GM23248 (cell line): ENCODE measurements around the gene ABLIM2. TPM values are rescaled to one million over a fixed set of nuclear protein-coding genes. Genes with fewer than 3 reads are reported as not detected.

Source experiments
- DNase-seq: peaks from one replicate; pipeline ENCODE4 v3.0.0-alpha.2; 2015
- H2AFZ ChIP-seq: fragments of 200-600 bp; sonication (generic); 2 replicates; pipeline ENCODE4 v1.6.1; 2016; ENCODE audit warnings: antibody characterized with exemption
- H3F3A ChIP-seq: fragments of 200-600 bp; sonication (generic); 2 replicates; pipeline ENCODE4 v1.6.1; 2016; ENCODE audit warnings: mild to moderate bottlenecking, antibody characterized with exemption, mixed run types; ENCODE audit not compliant: insufficient read depth
- H3K27ac ChIP-seq: fragments of 200-600 bp; sonication (generic); 2 replicates; pipeline ENCODE4 v1.5.1; 2016; ENCODE audit warnings: mild to moderate bottlenecking
- H3K27me3 ChIP-seq: fragments of 200-600 bp; sonication (generic); replicated peaks from 2 replicates; pipeline ENCODE4 v1.6.1; 2016; ENCODE audit warnings: mild to moderate bottlenecking; ENCODE audit not compliant: insufficient read depth
- H3K36me3 ChIP-seq: fragments of 200-600 bp; sonication (generic); 2 replicates; pipeline ENCODE4 v1.6.1; 2016; ENCODE audit warnings: low read depth, mild to moderate bottlenecking
- H3K4me1 ChIP-seq: fragments of 200-600 bp; sonication (generic); 2 replicates; pipeline ENCODE4 v1.6.1; 2016; ENCODE audit warnings: mild to moderate bottlenecking; ENCODE audit not compliant: insufficient read depth
- H3K4me2 ChIP-seq: fragments of 200-600 bp; sonication (generic); one replicate; pipeline ENCODE4 v1.6.1; 2016; ENCODE audit warnings: mild to moderate bottlenecking; ENCODE audit not compliant: unreplicated experiment
- H3K4me3 ChIP-seq: fragments of 200-600 bp; sonication (generic); 2 replicates; pipeline ENCODE4 v1.5.1; 2016; ENCODE audit warnings: mild to moderate bottlenecking
- H3K79me2 ChIP-seq: fragments of 200-600 bp; sonication (generic); 2 replicates; pipeline ENCODE4 v1.6.1; 2016; ENCODE audit warnings: mild to moderate bottlenecking; ENCODE audit not compliant: insufficient read depth
- H3K9ac ChIP-seq: fragments of 200-600 bp; sonication (generic); 2 replicates; pipeline ENCODE4 v1.6.1; 2016; ENCODE audit warnings: mild to moderate bottlenecking
- H3K9me2 ChIP-seq: fragments of 200-600 bp; sonication (generic); 2 replicates; pipeline ENCODE4 v1.6.1; 2016; ENCODE audit warnings: mixed run types, mild to moderate bottlenecking, moderate library complexity; ENCODE audit not compliant: insufficient read depth
- H3K9me3 ChIP-seq: fragments of 200-600 bp; sonication (generic); one replicate; pipeline ENCODE4 v1.6.1; 2017; ENCODE audit warnings: low read depth
- H4K20me1 ChIP-seq: fragments of 200-600 bp; sonication (generic); 2 replicates; pipeline ENCODE4 v1.6.0; 2016; ENCODE audit not compliant: insufficient read depth
- EZH2 ChIP-seq: fragments of 200-600 bp; sonication (generic); IDR thresholded peaks from 2 replicates; pipeline ENCODE4 v1.6.1; 2018; ENCODE audit warnings: antibody characterized with exemption, mild to moderate bottlenecking; ENCODE audit not compliant: insufficient read depth, poor library complexity, severe bottlenecking
- EZH2phosphoT487 ChIP-seq: fragments of 200-600 bp; sonication (generic); IDR thresholded peaks from 2 replicates; pipeline ENCODE4 v1.6.1; 2018; ENCODE audit warnings: antibody characterized with exemption, moderate library complexity, mild to moderate bottlenecking, low read depth; ENCODE audit not compliant: insufficient read depth
- WGBS, 2 experiments: methylation state at CpG; one replicate each; pipeline ENCODE4 v1.1.6; 2015 to 2017; ENCODE audit warnings: low lambda C conversion rate in 2 of 2, low coverage in 1 of 2; ENCODE audit errors: missing lambda C conversion rate in 2 of 2; 5-methylcytosine and 5-hydroxymethylcytosine counted together
- in situ Hi-C: fragments of 300-500 bp; cut with MboI; formaldehyde crosslinking; loops from 2 replicates; pipeline ENCODE4 v1.15.0; 2020
- polyA plus RNA-seq: library from polyadenylated mRNA; unstranded; fragments of >200 nt; fragmentation: Nextera tagmentation; extraction: Ambion mirVana; gene quantifications from 2 replicates; pipeline ENCODE4 v1.2.1, GENCODE V29; 2016
- total RNA-seq: library from RNA; depleted of rRNA; stranded (reverse); fragments of >200 nt; shearing (Covaris generic); gene quantifications from 2 replicates; pipeline ENCODE4 v1.2.3, GENCODE V29; 2014

The ABLIM2 gene
- total and polyA plus RNA-seq, 2 experiments from 2014 or later = not detected

- no peaks in the 10 kb centered on the region for H3K79me2 ChIP-seq
- no peaks in the 10 kb centered on the region for H3K9me3 ChIP-seq
- H3K27ac ChIP-seq = no peak overlapping the region
- WGBS, 2 experiments = 4 to 6% methylated on average over 32 to 62 of the region's 70 CpGs
- DNase-seq = peak; percentile 30
- H2AFZ ChIP-seq = peak overlapping the region; percentile 75
- H3K27me3 ChIP-seq = peaks cover 8% of the 10 kb centered on the region
- peak overlapping the region; percentile 70 for H3K4me2 ChIP-seq
- no peaks in the 10 kb centered on the region for H3F3A ChIP-seq
- no peaks in the 10 kb centered on the region for H3K9me2 ChIP-seq
- H3K4me3 ChIP-seq = peak overlapping the region; percentile 67
- H4K20me1 ChIP-seq = no peaks in the 10 kb centered on the region
- no peaks in the 10 kb centered on the region for H3K36me3 ChIP-seq
- TF ChIP-seq EZH2 (no peak), EZH2phosphoT487 (no peak)
- no peaks in the 10 kb centered on the region for H3K4me1 ChIP-seq
- in situ Hi-C loops = no loop called here
- H3K9ac ChIP-seq = no peak overlapping the region
These were observed 486 bp downstream of the ABLIM2 start for GRCh38 chr4:8157944-8158709.

GRCh38 chr4:8157496-8157895, 1.1 kb downstream of the ABLIM2 start:
- no peaks in the 10 kb centered on the region for H3K36me3 ChIP-seq
- no peaks in the 10 kb centered on the region for H3K4me1 ChIP-seq
- no peak for TF ChIP-seq EZH2phosphoT487
- no peak for TF ChIP-seq EZH2
- 15 to 16% methylated on average over 13 of the region's 15 CpGs for WGBS, 2 experiments
- peaks cover 10% of the 10 kb centered on the region for H3K27me3 ChIP-seq
- in situ Hi-C loops = no loop called here
- H3K9ac ChIP-seq = no peak overlapping the region
- H3K27ac ChIP-seq = no peak overlapping the region
- H2AFZ ChIP-seq = no peak overlapping the region
- H4K20me1 ChIP-seq = no peaks in the 10 kb centered on the region
- H3K4me3 ChIP-seq = no peak overlapping the region
- H3K9me2 ChIP-seq = no peaks in the 10 kb centered on the region
- H3K4me2 ChIP-seq = no peak overlapping the region
- no peak for DNase-seq
- H3K9me3 ChIP-seq = no peaks in the 10 kb centered on the region
- H3K79me2 ChIP-seq = no peaks in the 10 kb centered on the region
- H3F3A ChIP-seq = no peaks in the 10 kb centered on the region

GRCh38 chr4:8156617-8157016, 2.0 kb downstream of the ABLIM2 start:
- H3K79me2 ChIP-seq = no peaks in the 10 kb centered on the region
- H3K4me3 ChIP-seq = no peak overlapping the region
- H3K4me2 ChIP-seq = no peak overlapping the region
- no peaks in the 10 kb centered on the region for H4K20me1 ChIP-seq
- no peaks in the 10 kb centered on the region for H3K9me3 ChIP-seq
- H3K27ac ChIP-seq = no peak overlapping the region
- no peaks in the 10 kb centered on the region for H3F3A ChIP-seq
- in situ Hi-C loops = no loop called here
- no peak overlapping the region for H3K9ac ChIP-seq
- DNase-seq = no peak
- no peak overlapping the region for H2AFZ ChIP-seq
- WGBS, 2 experiments = 40 to 50% methylated on average over 8 of the region's 8 CpGs
- H3K4me1 ChIP-seq = no peaks in the 10 kb centered on the region
- TF ChIP-seq EZH2 (no peak), EZH2phosphoT487 (no peak)
- H3K9me2 ChIP-seq = no peaks in the 10 kb centered on the region
- peaks cover 13% of the 10 kb centered on the region for H3K27me3 ChIP-seq
- no peaks in the 10 kb centered on the region for H3K36me3 ChIP-seq

- Histone ChIP-seq H3K9ac (no peak overlapping the region), H3K36me3 (no peaks in the 10 kb centered on the region), H3K79me2 (no peaks in the 10 kb centered on the region), H3K9me2 (no peaks in the 10 kb centered on the region), H3K27ac (no peak overlapping the region), H3K4me2 (no peak overlapping the region), H2AFZ (no peak overlapping the region), H3K4me1 (no peaks in the 10 kb centered on the region), H3F3A (no peaks in the 10 kb centered on the region), H3K27me3 (peaks cover 21% of the 10 kb centered on the region), H3K9me3 (no peaks in the 10 kb centered on the region), H4K20me1 (no peaks in the 10 kb centered on the region), H3K4me3 (no peak overlapping the region)
- in situ Hi-C loops = no loop called here
- WGBS, 2 experiments = 76 to 83% methylated on average over 14 of the region's 14 CpGs
- TF ChIP-seq EZH2 (no peak), EZH2phosphoT487 (no peak)
- DNase-seq = no peak
These were observed 2.8 kb downstream of the ABLIM2 start for GRCh38 chr4:8155660-8156421.
